DOHH2 (cell line): Measurements from ENCODE around the gene CHSY1.

ENCODE experiments used
- H3F3A ChIP-seq: fragments of 200-600 bp; sonication (generic), shearing (Covaris generic); 2 replicates; pipeline ENCODE4 v1.6.0; 2016; ENCODE audit warnings: antibody characterized with exemption, mild to moderate bottlenecking; ENCODE audit not compliant: control insufficient read depth, insufficient read depth
- H3K27ac ChIP-seq: fragments of 200-600 bp; sonication (generic); 2 replicates; pipeline ENCODE4 v1.5.1; 2014; ENCODE audit warnings: low read depth, mild to moderate bottlenecking, low read length, moderate library complexity
- H3K27me3 ChIP-seq: fragments of 200-600 bp; sonication (generic); 2 replicates; pipeline ENCODE4 v1.6.1; 2014; ENCODE audit warnings: mild to moderate bottlenecking, low read length, mixed read lengths; ENCODE audit not compliant: control insufficient read depth
- H3K36me3 ChIP-seq: fragments of 200-600 bp; sonication (generic); 2 replicates; pipeline ENCODE4 v1.6.1; 2014; ENCODE audit warnings: mild to moderate bottlenecking, low read length, moderate library complexity, mixed read lengths; ENCODE audit not compliant: control insufficient read depth
- H3K4me1 ChIP-seq: fragments of 200-600 bp; sonication (generic); 2 replicates; pipeline ENCODE4 v1.6.1; 2014; ENCODE audit warnings: mild to moderate bottlenecking, low read length, mixed read lengths; ENCODE audit not compliant: control insufficient read depth
- H3K4me2 ChIP-seq: fragments of 200-600 bp; sonication (generic); 2 replicates; pipeline ENCODE4 v1.6.0; 2014; ENCODE audit warnings: mild to moderate bottlenecking, low read length, moderate library complexity
- H3K4me3 ChIP-seq: fragments of 200-600 bp; sonication (generic); 2 replicates; pipeline ENCODE4 v1.5.1; 2014; ENCODE audit warnings: mild to moderate bottlenecking, low read length, mixed read lengths
- H3K79me2 ChIP-seq: fragments of 200-600 bp; sonication (generic); 2 replicates; pipeline ENCODE4 v1.6.1; 2014; ENCODE audit warnings: mild to moderate bottlenecking, low read length, mixed read lengths; ENCODE audit not compliant: control insufficient read depth
- H3K9me2 ChIP-seq: fragments of 200-600 bp; sonication (generic); replicated peaks from 2 replicates; pipeline ENCODE4 v1.6.1; 2014; ENCODE audit warnings: mild to moderate bottlenecking, low read length, mixed read lengths; ENCODE audit not compliant: control insufficient read depth
- H3K9me3 ChIP-seq: fragments of 200-600 bp; sonication (generic); 2 replicates; pipeline ENCODE4 v1.6.1; 2014; ENCODE audit warnings: antibody characterized with exemption, low read length, mixed read lengths; ENCODE audit not compliant: control insufficient read depth, insufficient read depth
- H4K20me1 ChIP-seq: fragments of 200-600 bp; sonication (generic); 2 replicates; pipeline ENCODE4 v1.6.0; 2014; ENCODE audit warnings: low read depth, mild to moderate bottlenecking, antibody characterized with exemption, low read length, moderate library complexity; ENCODE audit not compliant: control insufficient read depth, insufficient read depth
- EZH2phosphoT487 ChIP-seq: fragments of 200-600 bp; sonication (generic); IDR thresholded peaks from 2 replicates; pipeline ENCODE4 v1.6.1; 2017; ENCODE audit warnings: borderline replicate concordance, mild to moderate bottlenecking, antibody characterized with exemption, low read length, moderate library complexity, mixed read lengths
- TF ChIP-seq, protein P1 (sequence below): fragments of 200-600 bp; sonication (generic); IDR thresholded peaks from one replicate; pipeline ENCODE4 v1.5.1; 2014; ENCODE audit warnings: antibody characterized with exemption, mild to moderate bottlenecking, low read depth, low read length; ENCODE audit not compliant: poor library complexity, severe bottlenecking

Gene CHSY1

DNA sequence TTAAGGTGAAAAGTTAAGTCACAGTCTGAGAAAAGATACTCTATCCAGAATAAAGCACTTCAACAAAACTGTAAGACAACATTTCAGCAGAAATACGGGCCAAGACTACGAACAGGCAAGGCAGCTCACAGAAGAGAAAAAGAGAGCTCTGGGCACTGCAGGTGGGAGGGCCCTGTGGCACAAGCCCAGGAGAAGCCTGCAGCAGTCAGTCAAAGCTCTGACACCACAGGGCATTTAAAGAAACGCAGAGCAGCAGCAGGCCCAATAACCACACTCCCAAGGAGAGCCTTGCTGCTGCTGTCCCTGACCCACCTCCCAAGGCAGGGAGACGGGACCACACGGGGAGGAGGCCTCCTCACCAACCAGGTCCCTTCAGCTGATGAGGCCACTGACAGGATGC, 19.2 kb downstream of the CHSY1 start:
- H3K4me2 ChIP-seq = no peak overlapping the region
- no peaks in the 10 kb centered on the region for H3K4me1 ChIP-seq
- no peaks in the 10 kb centered on the region for H3K9me3 ChIP-seq
- H3K4me3 ChIP-seq = no peak overlapping the region
- peaks cover 30% of the 10 kb centered on the region for H3K36me3 ChIP-seq
- TF ChIP-seq, protein P1, sequence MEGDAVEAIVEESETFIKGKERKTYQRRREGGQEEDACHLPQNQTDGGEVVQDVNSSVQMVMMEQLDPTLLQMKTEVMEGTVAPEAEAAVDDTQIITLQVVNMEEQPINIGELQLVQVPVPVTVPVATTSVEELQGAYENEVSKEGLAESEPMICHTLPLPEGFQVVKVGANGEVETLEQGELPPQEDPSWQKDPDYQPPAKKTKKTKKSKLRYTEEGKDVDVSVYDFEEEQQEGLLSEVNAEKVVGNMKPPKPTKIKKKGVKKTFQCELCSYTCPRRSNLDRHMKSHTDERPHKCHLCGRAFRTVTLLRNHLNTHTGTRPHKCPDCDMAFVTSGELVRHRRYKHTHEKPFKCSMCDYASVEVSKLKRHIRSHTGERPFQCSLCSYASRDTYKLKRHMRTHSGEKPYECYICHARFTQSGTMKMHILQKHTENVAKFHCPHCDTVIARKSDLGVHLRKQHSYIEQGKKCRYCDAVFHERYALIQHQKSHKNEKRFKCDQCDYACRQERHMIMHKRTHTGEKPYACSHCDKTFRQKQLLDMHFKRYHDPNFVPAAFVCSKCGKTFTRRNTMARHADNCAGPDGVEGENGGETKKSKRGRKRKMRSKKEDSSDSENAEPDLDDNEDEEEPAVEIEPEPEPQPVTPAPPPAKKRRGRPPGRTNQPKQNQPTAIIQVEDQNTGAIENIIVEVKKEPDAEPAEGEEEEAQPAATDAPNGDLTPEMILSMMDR = no peak
- no peak for TF ChIP-seq EZH2phosphoT487
- no peaks in the 10 kb centered on the region for H3F3A ChIP-seq
- H4K20me1 ChIP-seq = no peaks in the 10 kb centered on the region
- H3K27ac ChIP-seq = no peak overlapping the region
- no peaks in the 10 kb centered on the region for H3K27me3 ChIP-seq
- H3K9me2 ChIP-seq = no peaks in the 10 kb centered on the region
- H3K79me2 ChIP-seq = peaks cover 80% of the 10 kb centered on the region

DNA sequence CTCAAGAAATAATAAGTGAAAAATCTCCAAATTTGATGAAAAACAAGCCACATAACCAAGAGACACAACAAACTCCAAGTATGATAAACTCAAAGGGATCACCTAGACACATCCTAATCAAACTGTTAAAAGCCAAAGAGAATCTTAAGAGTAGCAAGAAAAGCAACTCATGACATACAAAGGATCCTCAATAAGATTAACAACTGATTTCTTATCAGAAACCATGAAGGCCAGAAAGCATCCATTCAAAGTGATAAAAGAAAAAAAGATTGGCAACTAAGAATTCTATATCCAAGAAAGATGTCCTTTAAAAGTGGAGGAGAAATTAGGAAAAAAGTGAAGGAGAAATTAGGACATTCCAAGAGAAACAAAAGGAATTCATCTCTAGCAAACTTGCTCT, 23.5 kb downstream of the CHSY1 start:
- Histone ChIP-seq H3K36me3 (peaks cover 22% of the 10 kb centered on the region), H4K20me1 (peaks cover 7% of the 10 kb centered on the region)

DNA sequence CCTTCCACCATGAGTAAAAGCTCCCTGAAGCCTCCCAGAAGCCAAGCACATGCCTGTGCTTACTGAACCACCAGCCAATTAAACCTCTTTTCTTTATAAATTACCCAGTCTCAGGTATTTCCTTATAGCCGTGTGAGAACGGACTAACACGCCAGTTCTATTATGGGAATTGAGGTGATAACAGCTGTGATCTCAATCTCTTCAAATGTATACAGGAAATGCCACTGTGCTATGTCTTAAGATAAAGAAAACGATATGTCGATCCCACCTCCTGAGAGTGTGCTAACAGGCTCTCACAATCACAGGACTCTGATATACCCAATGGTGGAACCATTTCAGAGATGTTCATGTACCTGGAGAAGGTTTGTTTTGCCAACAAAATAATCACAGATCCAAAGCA, 26.2 kb downstream of the CHSY1 start:
- Histone ChIP-seq H4K20me1 (peaks cover 7% of the 10 kb centered on the region), H3F3A (no peaks in the 10 kb centered on the region), H3K9me3 (no peaks in the 10 kb centered on the region), H3K4me1 (no peaks in the 10 kb centered on the region), H3K27me3 (no peaks in the 10 kb centered on the region), H3K4me3 (no peak overlapping the region), H3K9me2 (no peaks in the 10 kb centered on the region), H3K36me3 (peaks cover 10% of the 10 kb centered on the region), H3K4me2 (no peak overlapping the region), H3K27ac (no peak overlapping the region), H3K79me2 (peaks cover 90% of the 10 kb centered on the region)
- TF ChIP-seq, protein P1 = no peak
- TF ChIP-seq EZH2phosphoT487 = no peak

More for the DNA sequence above, 23.5 kb downstream of the CHSY1 start:
- no peaks in the 10 kb centered on the region for H3K4me1 ChIP-seq
- H3K79me2 ChIP-seq = peaks cover 94% of the 10 kb centered on the region
- H3F3A ChIP-seq = no peaks in the 10 kb centered on the region
- no peak overlapping the region for H3K4me3 ChIP-seq
- TF ChIP-seq, protein P1 = no peak
- TF ChIP-seq EZH2phosphoT487 = no peak
- no peaks in the 10 kb centered on the region for H3K9me2 ChIP-seq
- H3K27ac ChIP-seq = no peak overlapping the region
- H3K27me3 ChIP-seq = no peaks in the 10 kb centered on the region
- H3K9me3 ChIP-seq = no peaks in the 10 kb centered on the region
- H3K4me2 ChIP-seq = no peak overlapping the region
